HG03039 (cell line): ENCODE results near the gene ANKMY1.
A peak's percentile ranks its signal among the peaks of the same experiment; 100 is the strongest.
"Not testable (repeated sequence)": the region's sequence is repeated elsewhere in the genome, so short reads cannot be mapped to it uniquely, and the experiment has no call there.

Source experiments
- ATAC-seq: cut with Tn5 transposase; IDR thresholded peaks from one replicate; pipeline ENCODE4 v1.9.1; 2021; ENCODE audit warnings: mild to moderate bottlenecking, moderate library complexity; ENCODE audit not compliant: unreplicated experiment

ANKMY1 gene

GRCh38 chr2:240523451-240524281 lies 34.1 kb downstream of the ANKMY1 start:
- ATAC-seq, result no peak

- no peak for ATAC-seq
These were observed 35.4 kb downstream of the ANKMY1 start for GRCh38 chr2:240522406-240522805.

GRCh38 chr2:240521885-240522284 lies 35.9 kb downstream of the ANKMY1 start:
- ATAC-seq, result not testable (repeated sequence)

GRCh38 chr2:240520974-240521350 lies 36.8 kb downstream of the ANKMY1 start:
- ATAC-seq, result no peak

- no peak for ATAC-seq
These were observed 37.4 kb downstream of the ANKMY1 start for GRCh38 chr2:240520130-240520973.

GRCh38 chr2:240519396-240520129 lies 38.2 kb downstream of the ANKMY1 start:
- ATAC-seq, result no peak

- no peak for ATAC-seq
These were observed 38.8 kb downstream of the ANKMY1 start for GRCh38 chr2:240518981-240519380.

- no peak for ATAC-seq
These were observed 40.4 kb downstream of the ANKMY1 start for GRCh38 chr2:240517342-240517741.

- ATAC-seq, result no peak
These were observed 43.2 kb downstream of the ANKMY1 start for GRCh38 chr2:240514631-240515030.

GRCh38 chr2:240513549-240514287 lies 44.1 kb downstream of the ANKMY1 start:
- ATAC-seq, result peak; percentile 78

- no peak for ATAC-seq
These were observed 44.9 kb downstream of the ANKMY1 start for GRCh38 chr2:240512666-240513535.

GRCh38 chr2:240512109-240512485 lies 45.7 kb downstream of the ANKMY1 start:
- ATAC-seq, result no peak

GRCh38 chr2:240511351-240512108 lies 46.3 kb downstream of the ANKMY1 start:
- no peak for ATAC-seq

GRCh38 chr2:240510513-240511210 lies 47.1 kb downstream of the ANKMY1 start:
- ATAC-seq, result no peak

GRCh38 chr2:240509667-240510512 lies 47.9 kb downstream of the ANKMY1 start:
- no peak for ATAC-seq

GRCh38 chr2:240508832-240509545 lies 48.8 kb downstream of the ANKMY1 start:
- ATAC-seq, result no peak

- no peak for ATAC-seq
These were observed 50.0 kb downstream of the ANKMY1 start for GRCh38 chr2:240507778-240508251.
